ENCODE measurements around the gene RER1. TPM values are rescaled to one million over a fixed set of nuclear protein-coding genes. Genes with fewer than 3 reads are reported as not detected.

Gene RER1
- total RNA-seq, 1 donor from 2014 or later, result 97.9 TPM

- DNase-seq (ENCODE audit: low read depth, low spot score), result no peak
Measured at GRCh38 chr1:2444138-2444591, 52.5 kb downstream of the RER1 start.

DNA sequence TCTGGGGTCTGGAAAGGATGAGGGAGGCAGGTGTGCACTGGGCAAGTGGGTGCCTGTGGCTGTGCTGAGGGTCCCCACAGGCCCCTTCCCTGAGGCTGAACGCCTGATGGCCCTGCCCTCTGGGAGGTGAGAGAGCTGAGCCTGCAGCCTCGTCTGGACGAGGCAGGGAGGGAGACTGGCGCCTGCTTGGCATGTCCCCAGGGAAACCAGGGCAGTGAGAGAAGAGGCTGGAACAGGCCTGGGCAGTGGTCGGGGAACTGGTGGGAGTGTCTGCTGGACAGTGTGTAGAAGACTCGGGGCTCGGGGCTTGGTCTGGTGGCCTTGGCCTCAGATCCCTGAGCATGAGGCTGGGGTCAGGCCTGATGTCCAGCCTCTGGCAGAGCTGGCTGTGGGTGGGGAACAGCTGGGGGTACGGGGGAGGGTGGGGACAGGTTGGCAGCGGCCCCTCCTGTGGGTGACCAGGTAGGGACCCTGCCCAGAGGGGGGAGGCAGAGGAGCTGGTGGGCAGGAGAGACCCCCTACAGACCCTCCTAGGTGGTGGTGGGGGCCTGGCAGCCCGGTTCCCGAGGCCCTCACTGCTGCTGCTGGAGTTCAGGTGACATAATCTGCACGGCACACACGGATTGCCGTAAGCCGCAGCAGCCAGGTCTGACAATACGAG is 53.7 kb downstream of the RER1 start:
- DNase-seq (ENCODE audit: low read depth, low spot score), result no peak

DNA sequence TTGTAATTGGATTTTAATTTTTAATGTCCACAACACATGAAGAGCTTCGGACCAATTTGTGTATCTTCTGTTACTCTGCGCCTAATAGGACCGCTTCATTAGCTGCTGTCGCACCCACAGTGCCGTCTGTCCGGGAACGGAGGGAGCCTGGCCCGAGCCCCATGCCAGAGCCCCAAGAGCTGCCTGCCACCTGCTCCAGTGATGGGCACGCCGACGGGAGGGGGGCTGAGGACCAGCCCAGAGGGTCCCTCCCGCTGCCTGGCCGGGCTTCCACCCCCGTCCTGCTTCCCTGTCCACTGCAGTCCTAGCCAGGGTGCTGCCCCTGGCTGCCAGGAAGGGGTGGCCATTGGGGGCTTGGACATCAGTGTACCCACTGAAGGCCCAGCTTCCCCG is 54.2 kb downstream of the RER1 start:
- no peak for DNase-seq (ENCODE audit: low read depth, low spot score)

- DNase-seq (ENCODE audit: low read depth, low spot score), result no peak
Measured at GRCh38 chr1:2446394-2446793, 54.8 kb downstream of the RER1 start.

DNA sequence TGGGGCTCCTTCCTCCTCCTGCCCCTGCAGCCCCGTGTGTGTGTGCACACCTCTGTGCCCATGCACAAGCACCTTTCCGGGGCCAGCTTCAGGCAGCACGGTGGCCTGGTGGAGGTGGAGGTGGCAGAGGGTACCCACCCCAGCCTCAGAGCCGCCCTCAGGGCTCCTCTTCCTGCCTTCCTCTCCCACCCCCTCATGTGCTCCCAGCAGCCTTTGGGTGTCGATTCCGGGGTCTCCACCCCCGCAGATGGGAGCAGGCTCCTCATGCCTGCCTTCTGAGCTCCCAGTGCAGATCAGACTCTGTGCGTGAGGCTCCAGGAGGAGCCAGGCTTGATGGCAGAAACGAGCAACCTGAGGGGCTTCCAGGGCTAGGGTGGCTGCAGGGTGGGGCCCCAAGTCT is 55.2 kb downstream of the RER1 start:
- DNase-seq (ENCODE audit: low read depth, low spot score), result no peak

- no peak for DNase-seq (ENCODE audit: low read depth, low spot score)
Measured at GRCh38 chr1:2447276-2448097, 55.8 kb downstream of the RER1 start.

DNA sequence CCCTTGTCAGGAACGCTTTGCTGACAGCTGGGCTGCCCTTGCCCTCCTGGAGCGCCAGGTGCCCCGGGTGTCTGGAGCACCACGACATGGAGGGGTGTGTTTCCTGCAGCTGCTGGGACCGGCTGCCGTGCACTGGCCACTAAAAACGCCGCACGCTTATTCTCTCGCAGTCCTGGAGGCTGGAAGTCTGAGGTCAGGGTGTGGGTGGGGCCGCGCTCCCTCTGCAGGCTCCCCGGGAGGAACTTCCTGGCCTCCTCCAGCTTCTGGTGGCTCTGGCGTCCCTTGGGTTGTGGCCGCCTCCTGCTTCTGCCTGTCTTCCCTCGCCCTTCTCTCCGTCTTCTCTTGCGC is 56.4 kb downstream of the RER1 start:
- no peak for DNase-seq (ENCODE audit: low read depth, low spot score)

DNA sequence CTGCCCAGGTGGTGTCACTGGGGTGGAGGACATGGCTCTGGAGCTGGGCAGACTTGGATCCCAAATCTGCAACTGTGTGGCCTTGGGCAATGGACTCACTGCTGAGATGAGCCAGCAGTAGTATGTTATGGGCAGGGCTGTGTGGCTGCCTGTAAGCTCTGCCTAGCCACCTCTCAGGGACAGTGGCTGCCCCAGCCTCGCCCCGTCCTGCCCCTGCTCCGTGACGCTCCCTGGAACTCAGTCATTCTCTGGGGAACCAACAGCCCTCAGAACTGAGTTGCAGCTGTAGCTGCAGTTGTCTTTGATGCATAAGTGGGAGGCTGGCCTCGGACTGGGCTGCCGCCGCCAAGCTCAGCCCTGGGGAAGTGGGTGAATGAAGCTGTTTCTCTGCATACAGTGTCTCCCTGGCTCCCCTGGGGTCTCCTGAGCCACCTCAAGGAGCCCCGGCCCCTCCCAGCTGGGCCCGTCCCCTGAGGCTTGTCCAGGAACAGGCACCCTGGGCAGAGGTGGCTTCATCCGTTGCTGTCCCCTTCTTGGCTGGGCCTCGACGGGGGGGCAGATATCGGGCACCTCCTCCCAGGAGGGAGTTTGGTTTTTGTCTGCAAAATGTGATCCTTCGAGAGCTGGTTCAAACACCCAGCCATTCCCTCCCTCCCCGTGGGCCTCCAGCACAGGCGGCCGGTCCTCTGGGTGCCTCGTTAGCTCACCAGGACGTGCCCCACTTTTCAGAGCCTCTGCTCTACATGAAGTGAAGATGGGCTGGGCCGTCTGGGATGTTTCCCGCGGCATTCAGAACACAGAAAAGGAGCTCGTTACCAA is 58.2 kb downstream of the RER1 start:
- DNase-seq (ENCODE audit: low read depth, low spot score), result no peak

DNA sequence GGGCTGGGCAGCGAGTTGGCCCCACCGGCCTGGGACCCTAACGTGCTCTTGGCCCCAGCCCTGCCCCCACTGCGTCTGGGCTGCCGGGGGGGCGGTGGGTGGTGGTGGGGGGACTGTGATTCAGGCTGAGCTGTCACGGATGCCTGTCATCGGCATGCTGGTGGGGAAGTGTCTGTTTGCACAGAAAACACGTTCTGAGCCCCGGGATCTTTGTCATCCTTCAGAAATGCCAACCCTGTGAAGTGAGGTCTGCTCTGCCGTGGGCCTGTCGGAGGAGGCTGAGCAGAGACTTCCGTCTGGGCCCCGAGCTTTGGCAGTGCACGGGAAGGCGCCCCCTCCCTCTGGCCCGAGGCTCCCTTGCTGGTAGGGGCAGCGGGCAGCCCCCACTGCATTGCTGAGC is 60.1 kb downstream of the RER1 start:
- DNase-seq (ENCODE audit: low read depth, low spot score), result peak; percentile 30

- no peak for DNase-seq (ENCODE audit: low read depth, low spot score)
Measured at GRCh38 chr1:2452201-2452931, 60.7 kb downstream of the RER1 start.

DNA sequence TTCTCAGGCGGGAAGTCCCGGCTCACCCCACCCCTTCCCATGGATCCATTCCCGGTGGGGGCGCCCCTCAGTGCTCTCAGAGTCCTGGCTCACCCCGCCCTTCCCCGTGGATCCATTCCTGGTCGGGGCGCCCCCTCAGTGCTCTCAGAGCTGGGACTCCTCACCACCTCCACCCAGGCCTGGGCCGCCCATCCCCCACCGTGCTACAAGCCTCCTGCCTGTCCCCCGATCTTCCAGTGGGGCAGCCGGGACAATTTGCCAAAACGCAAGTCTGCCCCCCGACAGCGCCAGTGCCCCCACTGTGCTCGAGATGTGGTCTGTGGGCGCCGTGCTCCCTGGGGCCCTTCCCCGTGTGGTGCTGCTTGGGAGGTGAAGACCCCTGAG is 61.3 kb downstream of the RER1 start:
- no peak for DNase-seq (ENCODE audit: low read depth, low spot score)

DNA sequence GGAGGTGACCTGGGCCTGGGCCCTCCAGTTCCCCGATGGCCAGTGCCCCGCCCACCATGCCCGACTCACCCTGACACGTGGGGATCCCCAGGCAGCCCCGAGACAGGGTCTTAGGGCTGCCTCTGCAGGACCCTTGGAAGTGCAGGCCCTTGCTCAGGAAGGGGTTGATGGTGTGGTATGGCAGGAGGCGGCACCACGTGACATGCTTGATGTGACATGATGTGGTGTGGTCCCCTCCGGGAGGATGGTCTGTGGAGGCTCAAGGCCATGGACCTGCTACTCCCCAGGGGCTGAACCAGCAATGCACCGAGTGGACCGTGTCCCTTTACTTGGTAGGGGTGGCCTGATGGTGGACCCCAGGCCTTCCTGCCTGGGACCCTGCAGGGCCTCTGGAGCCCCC is 62.6 kb downstream of the RER1 start:
- no peak for DNase-seq (ENCODE audit: low read depth, low spot score)

Other genes starting within 250 kb of the RER1 start
- gene FAAP20, start 197.1 kb upstream of the RER1 start, total RNA-seq, result 19.8 and 25.1 TPM in 2 replicates
- gene SKI, start 163.5 kb upstream of the RER1 start, total RNA-seq, result 18.7 and 20.8 TPM in 2 replicates
- 4.1 and 4.3 TPM in 2 replicates for gene MORN1, start 287 bp upstream of the RER1 start, total RNA-seq
- 33.7 and 41.0 TPM in 2 replicates for gene PEX10, start 20.7 kb downstream of the RER1 start, total RNA-seq
- 0.04 and 0.13 TPM in 2 replicates for gene PLCH2, start 84.4 kb downstream of the RER1 start, total RNA-seq
- gene PANK4, start 134.8 kb downstream of the RER1 start, total RNA-seq, result 22.4 and 28.4 TPM in 2 replicates
- not detected in 2 replicates for gene HES5, start 138.4 kb downstream of the RER1 start, total RNA-seq
- gene TNFRSF14, start 164.5 kb downstream of the RER1 start, total RNA-seq, result 25.5 and 41.0 TPM in 2 replicates
- gene PRXL2B, start 194.9 kb downstream of the RER1 start, total RNA-seq, result 29.9 and 36.0 TPM in 2 replicates
- 2.7 and 3.7 TPM in 2 replicates for gene MMEL1, start 241.2 kb downstream of the RER1 start, total RNA-seq

Measured in pulmonary artery endothelial cell (primary cell).